NCI-H510A treated with DMSO at 0.1 percent for 48 hours (cell line): Measurements from ENCODE around the gene PLXNA2.

ENCODE experiments used
- DNase-seq: peaks from one replicate; lab custom pipeline; 2025; lab: John Stamatoyannopoulos, UW

Gene PLXNA2

DNA sequence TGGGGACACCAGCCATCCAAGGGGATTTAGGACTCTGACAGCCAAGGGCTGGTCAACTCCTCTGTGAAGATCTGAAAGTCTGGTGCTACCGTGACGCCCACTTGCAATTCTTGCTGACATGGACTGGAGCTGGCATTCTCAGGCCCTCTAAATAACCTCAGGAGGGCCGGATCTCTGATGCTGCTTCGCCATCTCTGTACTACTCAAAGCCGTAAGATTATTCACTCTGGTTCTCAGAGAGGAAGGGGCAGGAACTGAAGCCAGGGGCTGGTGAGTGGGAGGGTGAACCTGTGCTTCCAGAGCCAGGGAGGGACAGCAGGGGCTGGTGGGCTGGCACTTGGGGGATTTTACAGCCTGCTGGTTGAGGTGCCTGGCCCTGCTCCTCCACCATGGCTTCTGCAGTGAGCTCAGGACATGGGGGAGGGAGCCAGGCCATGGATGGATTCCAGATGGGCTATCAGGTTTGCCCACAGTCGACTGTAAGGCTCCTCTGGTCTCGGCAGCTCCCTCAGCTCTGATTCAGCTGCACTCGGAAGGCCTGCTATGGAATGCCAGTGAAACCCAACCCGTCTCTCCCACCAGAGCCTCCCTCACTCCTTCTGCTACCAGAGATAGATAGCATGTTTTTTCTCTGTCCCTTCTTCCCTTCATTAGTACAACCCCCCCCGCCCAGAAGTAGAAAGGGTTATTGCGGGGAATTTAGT, 84.5 kb downstream of the PLXNA2 start:
- no peak for DNase-seq

DNA sequence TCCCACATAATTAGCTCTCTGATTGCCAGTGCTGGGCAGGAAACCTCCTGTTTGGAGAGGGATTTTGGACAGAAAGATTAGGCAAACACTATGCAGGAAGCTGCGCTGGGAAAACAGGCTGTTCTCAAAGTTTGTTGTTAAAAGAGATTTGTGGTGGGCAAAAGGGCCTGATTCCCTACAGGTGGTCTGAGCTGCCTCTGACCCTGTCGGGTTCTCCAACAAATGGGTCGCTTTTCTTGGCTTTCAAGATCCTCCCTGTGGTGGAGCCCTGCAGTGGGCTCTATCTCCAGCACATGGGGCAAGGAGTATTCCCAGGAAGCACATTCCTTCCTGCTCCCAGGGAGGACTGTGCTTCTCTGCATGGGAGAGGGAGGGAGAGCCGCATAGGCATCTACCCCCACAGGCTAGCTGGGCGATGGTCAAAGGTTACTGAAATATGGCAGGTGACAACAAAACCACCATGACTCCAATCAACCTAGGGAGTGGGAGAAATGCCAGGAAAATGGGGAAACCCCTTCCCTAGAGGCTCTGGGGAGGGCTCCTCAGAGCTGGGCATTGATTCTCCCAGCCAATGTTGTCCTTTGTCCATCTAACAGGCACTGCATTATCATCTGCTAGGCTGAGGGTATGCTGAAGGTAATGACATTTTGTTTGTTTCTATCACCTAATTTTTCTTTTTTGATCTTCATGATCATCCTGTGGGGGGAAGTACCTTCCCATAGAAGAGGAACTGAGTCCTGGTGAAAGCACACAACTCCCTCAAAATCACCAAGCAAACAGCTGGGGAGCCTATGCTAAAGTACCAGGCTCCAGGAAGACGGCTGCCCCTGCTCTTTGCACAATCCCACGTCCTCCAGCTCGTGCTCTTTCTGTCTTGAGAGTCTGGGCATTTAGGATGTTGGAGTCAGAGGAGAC, 85.3 kb downstream of the PLXNA2 start:
- no peak for DNase-seq

DNA sequence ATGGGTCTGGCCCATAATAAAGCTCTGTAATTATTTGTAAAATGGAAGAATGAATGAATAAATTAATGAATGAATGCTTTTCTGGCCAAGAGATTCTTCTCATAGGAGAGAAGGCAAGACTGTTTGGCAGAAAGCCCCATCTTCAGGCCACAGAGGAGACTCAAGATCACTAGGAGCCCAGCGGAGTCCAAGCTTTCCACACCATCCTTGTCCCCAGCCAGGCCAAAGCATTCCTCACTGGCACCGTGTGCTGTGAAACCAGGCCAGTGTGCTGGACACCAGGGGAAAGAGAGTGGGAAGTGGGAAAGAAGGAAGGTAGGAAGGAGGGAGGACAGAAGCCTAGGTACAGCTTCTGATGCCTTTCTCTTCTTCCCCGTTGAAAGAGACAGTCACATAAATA, 86.4 kb downstream of the PLXNA2 start:
- no peak for DNase-seq

DNA sequence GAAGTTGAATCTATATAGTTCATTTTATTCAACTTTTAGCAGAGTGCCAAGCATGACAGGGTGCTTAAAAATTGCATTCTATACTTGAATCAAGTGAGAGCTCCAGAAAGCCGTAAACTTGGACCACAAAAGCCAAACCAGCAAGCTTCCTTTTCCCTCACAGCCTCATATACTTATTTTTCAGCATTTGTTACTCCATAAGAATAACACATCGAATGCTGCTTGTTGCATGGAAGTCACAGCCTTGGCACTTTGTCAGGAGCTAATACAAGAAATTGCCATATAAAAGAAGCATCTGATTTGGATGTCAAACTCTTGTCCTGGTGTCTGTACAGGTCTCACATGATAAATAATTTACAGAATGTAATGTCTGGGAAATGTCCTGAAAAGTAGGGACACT, 87.4 kb downstream of the PLXNA2 start:
- no peak for DNase-seq

DNA sequence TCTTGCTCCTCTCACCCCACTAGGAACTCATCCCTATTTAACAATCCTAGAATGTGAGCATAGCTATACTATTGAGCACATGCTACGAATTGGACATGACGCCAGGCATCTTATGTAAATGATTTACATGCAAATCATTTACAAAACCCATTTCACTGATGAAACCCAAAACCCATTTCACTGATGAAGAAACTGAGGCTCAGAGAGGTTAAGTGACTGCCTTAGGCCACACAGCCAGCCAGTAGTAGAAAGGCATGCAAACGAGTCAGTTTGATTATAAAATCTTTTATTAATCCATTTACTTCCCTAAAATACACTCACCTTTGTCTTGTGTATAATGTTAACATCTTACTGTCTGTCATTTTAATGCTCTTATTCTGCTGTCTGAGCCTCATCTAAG, 87.9 kb downstream of the PLXNA2 start:
- no peak for DNase-seq

DNA sequence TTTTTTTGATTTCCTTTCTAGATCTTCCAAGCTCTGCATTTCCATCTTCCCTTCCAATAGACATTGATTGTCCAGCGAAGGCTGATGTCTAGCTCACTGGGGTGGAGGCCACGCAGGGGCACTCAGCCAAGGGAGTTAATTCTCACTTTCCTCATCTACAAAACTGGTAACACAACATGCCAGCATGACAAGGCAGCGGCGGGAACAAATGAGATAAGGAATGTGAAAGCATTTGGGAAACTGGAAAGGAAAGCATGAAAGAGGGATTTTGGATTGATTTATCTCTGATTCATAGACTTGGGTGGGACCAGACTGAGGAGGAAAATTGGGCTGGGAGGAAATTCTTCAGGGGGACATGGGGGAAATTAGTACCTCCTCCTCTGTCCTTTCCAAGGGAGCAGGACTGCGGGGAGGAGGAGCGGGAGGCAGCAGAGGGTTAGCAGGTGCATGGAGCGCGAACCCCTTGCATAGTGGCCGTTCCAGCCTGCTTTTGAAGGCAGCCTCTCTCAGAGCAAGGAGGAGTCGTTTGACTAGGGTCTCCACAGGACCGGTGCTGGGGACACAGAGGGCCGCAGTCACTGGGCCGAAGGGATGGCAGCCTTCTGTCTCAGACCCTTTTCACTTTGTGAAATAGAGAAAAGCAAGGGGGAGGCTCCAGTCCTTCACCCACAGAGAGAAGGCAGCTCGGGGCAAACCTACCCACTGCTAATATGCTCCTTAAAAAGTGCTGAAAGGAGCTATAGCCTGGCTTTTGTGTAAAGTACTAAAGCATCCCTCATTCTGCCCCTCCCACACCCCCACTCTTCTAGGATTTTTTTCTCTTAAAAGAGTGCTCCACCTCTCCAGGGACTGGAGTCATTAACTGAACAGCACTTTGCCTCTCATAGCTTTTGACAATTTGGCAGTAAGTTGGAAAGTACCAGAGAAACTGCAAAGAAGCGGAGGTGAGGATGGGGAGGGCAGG, 89.2 kb downstream of the PLXNA2 start:
- peak; percentile 30 for DNase-seq

DNA sequence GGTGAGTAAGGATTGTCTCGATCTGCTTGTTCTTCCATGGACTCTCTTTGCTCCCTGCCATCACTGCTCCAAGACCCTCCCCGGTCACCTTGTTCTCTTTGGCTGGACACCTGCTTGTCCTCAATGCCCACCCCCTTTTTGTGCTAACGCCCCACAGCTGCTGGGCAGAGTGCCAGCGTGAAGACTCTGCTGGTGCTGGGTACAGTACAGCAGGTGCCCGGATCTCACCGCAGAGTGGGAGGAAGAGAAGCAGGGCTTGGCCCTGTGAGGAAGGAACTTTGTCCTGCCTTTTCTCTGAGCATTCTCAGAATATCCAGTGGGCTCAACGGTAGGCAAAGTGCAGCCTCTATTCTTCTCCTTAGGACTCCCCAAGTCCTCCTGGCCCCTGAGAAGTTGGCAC, 90.1 kb downstream of the PLXNA2 start:
- DNase-seq, result peak; percentile 79

DNA sequence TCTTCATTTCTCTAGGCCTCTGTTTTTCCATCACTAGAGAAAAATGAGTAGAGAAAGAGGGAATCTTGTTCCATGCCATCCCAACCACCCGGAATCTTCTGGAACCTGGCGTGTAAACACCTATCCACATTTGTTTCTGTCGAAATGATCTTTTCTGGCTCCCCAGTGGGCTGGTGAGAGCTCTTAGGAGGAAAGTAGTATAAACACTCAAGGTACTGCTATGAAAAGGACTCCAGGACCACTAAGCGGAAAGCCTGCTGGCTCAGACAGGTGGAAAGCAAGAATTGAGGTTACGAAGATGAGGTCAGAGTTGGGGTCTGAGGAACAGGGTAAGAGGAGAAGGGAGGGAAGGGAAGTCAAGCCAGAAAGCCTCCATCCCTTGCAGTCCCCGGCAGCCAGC, 90.8 kb downstream of the PLXNA2 start:
- peak; percentile 41 for DNase-seq

DNA sequence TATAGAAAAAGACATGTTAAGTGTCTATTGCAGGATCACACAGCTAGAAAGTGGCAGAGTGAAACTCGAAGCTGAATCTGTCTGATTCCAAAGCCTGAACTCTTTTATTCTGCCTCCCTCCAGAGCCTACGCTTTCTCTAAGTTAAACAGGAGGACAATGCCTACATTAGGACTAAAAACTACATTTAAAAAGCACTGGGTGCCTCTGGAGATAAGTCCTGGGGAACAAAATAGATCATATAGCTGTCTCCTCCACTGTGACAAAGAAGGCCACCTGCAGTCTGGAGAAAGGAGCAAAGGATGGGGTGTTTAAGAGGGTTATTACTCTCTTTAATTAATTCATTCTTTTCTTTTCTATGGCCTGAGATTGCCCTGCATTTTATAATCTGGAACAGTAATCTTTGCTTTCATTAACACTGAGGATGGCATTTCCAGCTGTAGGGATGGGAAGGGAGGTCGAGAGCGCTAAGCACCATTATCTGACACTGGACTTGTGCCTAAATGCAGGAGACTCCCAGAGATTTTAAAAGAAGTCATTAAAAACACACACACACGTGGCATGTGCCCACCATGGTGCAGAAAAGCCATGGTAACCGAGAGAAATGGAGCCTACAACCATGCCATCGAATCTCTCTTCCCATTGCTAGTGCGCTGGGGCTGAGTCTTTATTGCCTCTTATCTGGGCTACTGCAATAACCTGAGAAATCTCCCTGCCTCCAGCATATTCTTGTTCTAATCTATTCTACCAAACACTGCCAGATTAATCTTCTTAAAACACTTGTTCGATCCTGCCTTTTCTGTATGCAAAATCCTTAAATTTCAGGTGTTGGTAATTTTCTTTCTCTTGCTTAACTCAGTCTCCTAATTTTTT, 92.2 kb downstream of the PLXNA2 start:
- DNase-seq, result no peak

DNA sequence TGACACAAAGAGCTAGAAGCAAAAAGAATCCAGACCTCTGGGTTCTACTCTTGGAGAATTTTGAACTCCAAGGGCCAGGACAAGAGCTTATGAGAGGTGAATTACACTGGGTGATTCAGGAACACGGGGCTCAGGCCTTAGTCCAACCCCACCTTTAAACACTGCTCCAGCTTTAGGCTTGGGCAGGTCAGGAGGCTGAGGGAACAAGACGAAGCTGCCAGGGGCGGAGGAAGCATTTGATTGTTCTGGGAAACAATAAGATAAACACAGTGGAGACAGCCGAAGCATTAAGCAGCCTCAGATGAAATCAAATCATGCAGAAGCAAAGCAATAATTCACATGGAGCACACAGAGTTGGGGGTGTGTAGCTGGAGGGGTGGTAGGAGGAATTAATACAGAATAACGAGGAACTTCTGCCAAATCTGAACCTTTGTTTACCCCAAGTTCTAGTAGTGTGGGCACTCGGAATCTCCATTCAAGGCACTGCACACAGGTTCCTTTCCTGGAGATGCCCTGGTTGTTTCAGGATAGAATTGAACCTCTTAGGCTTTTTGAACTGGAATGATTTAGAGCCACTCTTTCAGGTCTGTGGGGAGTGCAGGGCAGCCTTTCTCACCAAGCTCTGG, 93.2 kb downstream of the PLXNA2 start:
- DNase-seq, result no peak

DNA sequence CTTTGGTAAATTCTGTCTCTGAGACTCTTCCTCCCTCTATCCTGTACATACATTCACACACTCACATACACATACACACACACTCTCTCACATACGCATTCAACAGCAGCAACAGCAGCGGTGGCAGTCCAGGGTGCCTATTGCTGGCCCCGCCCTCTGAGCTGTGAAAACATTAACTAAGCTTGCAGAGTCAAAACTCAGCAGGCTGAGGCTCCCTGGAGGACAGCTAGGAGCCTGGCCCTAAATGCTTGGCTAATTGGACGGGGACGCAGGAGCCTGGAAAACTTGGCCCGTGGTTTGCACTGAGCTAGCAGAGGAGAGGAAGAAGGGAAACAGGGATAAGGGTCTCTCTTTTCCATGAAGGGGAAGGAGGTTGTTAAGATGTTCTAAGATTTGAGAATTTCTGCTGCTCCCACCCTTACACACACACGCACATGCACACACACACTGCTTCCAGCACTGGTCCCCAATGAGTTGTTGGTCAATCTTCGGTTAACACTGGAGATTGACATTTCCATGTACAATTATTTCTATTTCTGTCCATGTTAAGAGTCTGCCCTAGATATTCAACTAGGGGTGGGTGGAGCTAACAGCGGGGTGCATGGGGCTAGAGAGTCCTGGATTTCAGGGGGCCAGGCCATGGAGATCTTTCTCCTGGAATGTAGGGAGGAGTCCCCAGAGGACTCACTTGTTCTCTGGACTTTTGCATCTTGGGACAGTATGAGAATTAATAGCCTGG, 94.2 kb downstream of the PLXNA2 start:
- DNase-seq, result peak; percentile 12

DNA sequence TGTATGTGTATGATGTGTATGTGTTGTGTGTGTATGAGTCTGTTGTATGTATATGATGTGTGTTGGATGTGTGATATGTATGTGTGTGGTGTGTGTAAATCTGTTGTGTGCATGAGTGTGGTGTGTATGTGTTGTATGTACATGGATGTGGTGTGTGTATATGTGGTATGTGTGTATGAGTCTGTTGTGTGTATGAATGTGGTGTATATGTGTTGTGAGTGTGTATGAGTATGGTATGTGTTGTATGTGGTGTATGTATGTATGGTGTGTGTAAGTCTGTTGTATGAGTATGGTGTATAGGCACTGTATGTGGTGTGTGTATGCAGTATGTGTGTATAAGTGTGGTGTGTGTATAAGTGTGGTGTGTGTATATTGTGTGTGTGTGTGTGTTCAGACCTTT, 95.0 kb downstream of the PLXNA2 start:
- DNase-seq, result no peak

DNA sequence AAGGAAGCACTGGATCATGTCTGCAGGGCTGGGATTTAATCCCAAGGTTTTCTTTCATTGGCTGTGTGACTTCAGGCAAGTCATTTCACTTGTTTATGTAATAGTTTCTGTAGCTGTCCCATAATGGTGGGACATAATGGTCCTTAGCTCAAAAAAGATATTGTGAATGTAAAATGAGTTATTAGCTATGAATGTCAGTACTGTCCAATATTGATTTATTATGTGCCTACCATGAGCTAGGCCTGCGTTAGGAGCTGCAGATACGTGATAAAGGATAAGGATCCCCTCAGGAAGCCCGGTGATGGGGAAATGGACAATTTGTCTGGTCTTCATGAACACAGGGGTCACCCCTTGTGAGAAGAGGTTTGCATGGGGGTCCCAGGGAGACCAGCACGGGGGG, 95.8 kb downstream of the PLXNA2 start:
- DNase-seq, result no peak

DNA sequence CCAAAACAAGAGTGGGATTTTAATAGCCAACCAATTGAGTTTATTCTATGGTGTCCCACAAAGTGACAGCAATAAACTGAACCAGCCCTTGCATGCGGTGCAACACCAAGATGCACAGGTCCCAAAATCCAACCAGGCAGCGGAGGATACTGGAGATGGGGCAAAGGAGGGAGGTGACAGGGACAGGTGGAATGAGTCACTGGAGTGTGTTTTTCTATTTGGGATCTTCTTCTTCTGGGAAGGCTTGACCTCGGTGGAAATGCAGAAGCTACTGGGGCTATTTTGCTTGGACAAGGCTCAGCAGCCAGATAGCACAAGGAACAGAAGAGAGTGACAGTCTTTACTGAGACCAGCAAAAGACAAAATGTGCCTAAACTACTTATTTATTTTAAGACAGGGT, 97.5 kb downstream of the PLXNA2 start:
- no peak for DNase-seq

DNA sequence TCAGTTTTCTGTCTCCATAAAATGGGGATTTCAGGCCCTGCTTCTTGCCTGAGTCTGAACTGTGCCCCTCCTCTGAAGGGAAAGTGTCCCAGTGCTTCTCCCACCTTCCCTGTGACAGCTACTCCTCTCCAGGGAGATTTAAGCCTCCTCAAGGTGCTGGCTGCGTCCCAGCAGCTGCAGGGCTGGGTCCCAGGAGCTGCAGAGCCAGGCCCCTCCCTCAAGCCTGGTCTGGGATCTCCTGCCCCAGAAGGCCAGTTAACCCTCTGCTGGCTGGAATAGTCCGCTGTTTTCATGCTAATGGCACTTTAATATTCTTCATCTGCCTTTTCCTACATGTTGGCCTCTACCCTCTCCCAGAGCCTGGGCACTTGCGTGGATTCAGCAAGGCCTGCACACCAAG, 99.0 kb downstream of the PLXNA2 start:
- DNase-seq, result no peak

DNA sequence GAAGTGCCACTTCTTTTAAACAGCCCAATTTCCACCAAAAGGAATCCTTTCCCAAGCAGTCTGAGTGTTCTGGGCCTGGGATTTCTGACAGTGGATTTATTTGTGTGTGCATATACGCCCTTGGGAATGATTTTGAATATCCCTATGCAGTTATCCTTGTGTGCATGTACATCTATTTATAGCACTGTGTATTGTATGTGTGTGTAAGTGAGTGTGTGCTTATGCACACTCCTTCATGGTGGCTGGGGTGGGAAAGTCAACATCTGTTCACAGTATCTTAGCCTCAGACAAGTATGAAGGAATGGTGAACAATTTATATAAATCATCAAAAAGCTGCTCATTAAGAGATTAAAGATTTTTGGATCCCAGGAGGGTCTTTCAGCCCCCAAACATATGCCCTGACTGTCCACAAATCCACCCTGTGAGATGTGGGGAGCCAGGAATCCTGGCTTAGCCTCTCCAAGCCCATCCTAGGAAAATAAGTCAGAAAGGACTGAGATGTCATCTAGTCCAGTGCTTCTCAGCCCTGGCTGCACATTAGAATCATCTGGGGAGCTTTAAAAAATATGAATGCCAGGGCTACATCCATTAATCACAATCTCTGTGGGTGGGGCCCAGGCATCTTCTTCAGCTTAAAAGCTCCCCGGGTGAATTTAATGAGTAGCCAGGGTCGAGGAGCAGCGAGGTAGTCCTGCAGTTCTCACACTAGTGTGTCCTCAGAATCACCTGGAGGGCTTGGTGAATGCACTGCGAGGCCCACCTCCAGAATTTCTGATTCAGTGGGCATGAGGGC, 101.4 kb downstream of the PLXNA2 start:
- DNase-seq, result no peak

DNA sequence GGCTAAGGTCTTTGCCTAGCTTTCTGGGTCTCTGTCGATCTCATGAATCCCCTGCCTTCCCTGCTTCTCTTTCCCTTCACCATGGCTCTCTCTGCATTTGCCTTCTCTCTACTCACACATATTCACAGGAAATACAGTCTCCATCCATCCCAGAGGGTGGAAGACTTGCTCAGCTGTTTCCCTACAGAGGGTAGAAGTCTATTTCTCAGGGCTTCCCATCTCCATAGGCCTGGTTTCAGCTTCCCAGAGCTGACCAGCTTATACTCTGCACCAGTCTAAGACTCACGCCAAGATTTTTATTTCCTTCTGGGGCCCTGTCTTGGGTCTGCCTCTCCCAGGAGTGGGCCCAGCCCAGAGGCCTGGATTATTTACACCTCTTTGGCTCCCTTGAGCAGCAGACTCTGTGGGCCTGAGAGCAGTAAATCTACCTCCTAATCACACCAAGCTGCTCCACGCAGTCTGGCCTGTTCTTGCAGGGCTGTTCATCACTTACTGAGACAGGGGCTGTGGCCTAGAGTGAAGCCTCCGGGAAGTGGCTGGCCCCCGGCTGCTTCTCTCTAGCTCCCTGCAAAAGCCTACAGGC, 102.5 kb downstream of the PLXNA2 start:
- no peak for DNase-seq

DNA sequence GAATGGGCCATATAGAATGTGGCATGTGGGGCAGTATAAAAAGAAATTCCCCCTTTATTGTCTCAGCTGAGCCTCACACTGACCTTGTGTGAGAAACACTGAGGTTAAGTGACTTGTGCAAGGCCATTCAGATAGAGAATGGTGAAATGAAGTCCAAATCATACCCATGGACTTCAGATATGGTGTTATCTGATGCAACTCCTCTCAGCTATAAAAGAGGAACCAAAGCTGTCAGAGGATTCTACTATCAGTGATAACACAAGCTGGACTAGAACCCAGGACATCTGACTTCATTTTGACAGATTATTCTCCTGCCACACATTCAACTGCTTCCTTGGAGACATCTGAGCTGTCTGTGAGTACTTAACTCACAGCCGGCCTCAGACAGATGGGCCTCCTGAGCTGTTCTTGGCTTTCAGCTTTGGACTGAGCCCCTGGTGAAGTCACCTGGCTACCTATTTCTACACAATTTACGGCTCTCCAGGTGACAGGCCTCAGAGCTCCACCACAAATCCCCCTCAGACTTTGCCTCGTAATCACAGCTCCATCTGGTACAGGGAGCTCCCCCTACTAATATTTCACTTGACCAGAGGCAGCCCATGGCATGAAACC, 104.6 kb downstream of the PLXNA2 start:
- DNase-seq, result no peak
